HepG2 (cell line): Measurements from ENCODE around the gene MED1. TPM values are rescaled to one million over a fixed set of nuclear protein-coding genes. Genes with fewer than 3 reads are reported as not detected.

ENCODE experiments used
- CAMTA2 ChIP-seq: sonication (generic); formaldehyde crosslinking; IDR thresholded peaks from 2 replicates; pipeline ENCODE4 v1.4.0; 2020; ENCODE audit warnings: mild to moderate bottlenecking, missing genetic modification reagents, borderline replicate concordance
- CHD2 ChIP-seq: IDR thresholded peaks from 2 replicates; pipeline ENCODE4 v1.6.1; 2011; ENCODE audit warnings: low read depth, low read length, improper control_type of control experiment
- GTF3A ChIP-seq: sonication (generic); formaldehyde crosslinking; conservative IDR thresholded peaks from 2 replicates; pipeline ENCODE4 v1.4.0; 2020; ENCODE audit warnings: mild to moderate bottlenecking, missing genetic modification reagents
- MATR3 ChIP-seq: sonication (generic); formaldehyde crosslinking; IDR thresholded peaks from 2 replicates; pipeline ENCODE4 v1.4.0; 2020; ENCODE audit warnings: missing genetic modification reagents
- MED1 ChIP-seq: sonication (generic); formaldehyde crosslinking; IDR thresholded peaks from 2 replicates; pipeline ENCODE4 v1.4.0; 2020; ENCODE audit warnings: missing genetic modification reagents
- POLR2AphosphoS5 ChIP-seq: IDR thresholded peaks from 2 replicates; pipeline ENCODE4 v1.6.1; 2012; ENCODE audit warnings: low read depth, low read length
- PRPF4 ChIP-seq: fragments of 200-400 bp; formaldehyde crosslinking; IDR thresholded peaks from 2 replicates; pipeline ENCODE4 v1.6.1; 2016; ENCODE audit warnings: low read length, low read depth; ENCODE audit not compliant: poor library complexity, severe bottlenecking
- SMAD3 ChIP-seq: sonication (generic); formaldehyde crosslinking; IDR thresholded peaks from 2 replicates; pipeline ENCODE4 v1.4.0; 2020; ENCODE audit warnings: missing genetic modification reagents
- SYNCRIP ChIP-seq: fragments of 200-400 bp; formaldehyde crosslinking; IDR thresholded peaks from 2 replicates; pipeline ENCODE4 v1.6.1; 2018; ENCODE audit warnings: mild to moderate bottlenecking, low read depth, low read length; ENCODE audit not compliant: insufficient read depth
- TFDP2 ChIP-seq: sonication (generic); formaldehyde crosslinking; IDR thresholded peaks from 2 replicates; pipeline ENCODE4 v1.4.0; 2020; ENCODE audit warnings: missing genetic modification reagents
- THAP8 ChIP-seq: sonication (generic); formaldehyde crosslinking; IDR thresholded peaks from 2 replicates; pipeline ENCODE4 v1.5.1; 2020; ENCODE audit warnings: missing genetic modification reagents, mild to moderate bottlenecking, borderline replicate concordance
- ZFP62 ChIP-seq: sonication (generic); formaldehyde crosslinking; IDR thresholded peaks from 2 replicates; pipeline ENCODE4 v1.4.0; 2020; ENCODE audit warnings: missing genetic modification reagents
- ZFP90 ChIP-seq: sonication (generic); formaldehyde crosslinking; IDR thresholded peaks from 2 replicates; pipeline ENCODE4 v1.8.0; 2022; ENCODE audit warnings: missing genetic modification reagents, mild to moderate bottlenecking, inconsistent platforms, borderline replicate concordance
- ZNF232 ChIP-seq: sonication (generic); formaldehyde crosslinking; IDR thresholded peaks from 2 replicates; pipeline ENCODE4 v1.4.0; 2020; ENCODE audit warnings: missing genetic modification reagents, borderline replicate concordance
- ZNF234 ChIP-seq: sonication (generic); formaldehyde crosslinking; conservative IDR thresholded peaks from 2 replicates; pipeline ENCODE4 v1.5.1; 2020; ENCODE audit warnings: mild to moderate bottlenecking, missing genetic modification reagents
- ZNF407 ChIP-seq: sonication (generic); formaldehyde crosslinking; IDR thresholded peaks from one replicate; pipeline ENCODE4 v1.5.1; 2020; ENCODE audit warnings: mild to moderate bottlenecking, missing genetic modification reagents; ENCODE audit errors: not compliant biosample characterization
- ZNF484 ChIP-seq: sonication (generic); formaldehyde crosslinking; IDR thresholded peaks from 2 replicates; pipeline ENCODE4 v1.5.1; 2020; ENCODE audit warnings: mild to moderate bottlenecking, low read depth, missing genetic modification reagents, borderline replicate concordance
- ZNF563 ChIP-seq: sonication (generic); formaldehyde crosslinking; IDR thresholded peaks from 2 replicates; pipeline ENCODE4 v1.8.0; 2022; ENCODE audit warnings: mild to moderate bottlenecking, moderate library complexity, missing genetic modification reagents
- ZNF792 ChIP-seq: IDR thresholded peaks from 2 replicates; pipeline ENCODE4 v1.6.1; 2016
- polyA plus RNA-seq, 8 experiments: library from polyadenylated mRNA; depleted of rRNA in 3 of 8; stranded (reverse) in 7 of 8; unstranded in 1 of 8; fragments of >200 nt; fragmentation: Illumina TruSeq in 4 of 8; extraction: Trizol in 4 of 8; gene quantifications; 2 replicates each; pipeline versions ENCODE4 v1.2.1 to v1.2.3, GENCODE V29; 2011 to 2016; ENCODE audit warnings: low read depth in 4 of 8, missing spikeins in 1 of 8, mixed read lengths in 1 of 8; ENCODE audit not compliant: insufficient read depth in 1 of 8
- total RNA-seq, 5 experiments: library from RNA; depleted of rRNA; stranded (reverse); fragments of >200 nt; fragmentation: Illumina TruSeq; extraction: Trizol; gene quantifications; 2 replicates each; pipeline ENCODE4 v1.2.3, GENCODE V29; 2016; ENCODE audit warnings: low read depth in 1 of 5

The MED1 gene
- total and polyA plus RNA-seq, 2 of the 13 experiments (the other 11 are each of a cell fraction or from before 2014, with no cell fraction given) = 37.5 to 40.1 TPM

- TF ChIP-seq ZNF407 (CRISPR knock-in tag) (peak; percentile 85), PRPF4 (peak; percentile 99), SMAD3 (peak; percentile 60; the same call in 1 of the 2 replicates), ZNF232 (peak; percentile 58; the same call in 1 of the 2 replicates), ZNF792 (CRISPR knock-in tag) (no peak; the same call in 1 of the 2 replicates), ZNF563 (CRISPR knock-in tag) (peak; percentile 93; the same call in 1 of the 2 replicates), MATR3 (CRISPR knock-in tag) (no peak), THAP8 (0 out of 2 replicates have a peak, but pooled peaks have one; percentile 83), ZNF234 (CRISPR knock-in tag) (peak; percentile 30; the same call in 1 of the 2 replicates), CAMTA2 (peak; percentile 48; the same call in 1 of the 2 replicates), TFDP2 (peak; percentile 69; the same call in 1 of the 2 replicates), MED1 (CRISPR knock-in tag) (peak; percentile 21; the same call in 1 of the 2 replicates), ZFP90 (no peak; the same call in 1 of the 2 replicates), GTF3A (CRISPR knock-in tag) (peak; percentile 80; the same call in 1 of the 2 replicates), ZNF484 (no peak), SYNCRIP (no peak), ZFP62 (no peak), CHD2 (peak; percentile 88), POLR2AphosphoS5 (peak; percentile 75)
Measured at GRCh38 chr17:39401412-39402243, 49.4 kb downstream of the MED1 start, which contains the start of gene FBXL20 (continued).
